Measurements from ENCODE around the gene FIP1L1.

The FIP1L1 gene

GRCh38 chr4:53371049-53371448 is 6.4 kb upstream of the FIP1L1 start:
- Histone ChIP-seq H3K4me3 (ENCODE audit: low read depth, low read length) (no peak overlapping the region), H2AFZ (no peak overlapping the region), H3K27me3 (ENCODE audit: control insufficient read depth, insufficient read depth, low read length) (no peaks in the 10 kb centered on the region), H3K4me1 (no peaks in the 10 kb centered on the region), H3K9ac (no peak overlapping the region), H3K79me2 (no peaks in the 10 kb centered on the region), H3K9me3 (ENCODE audit: control insufficient read depth, low read length) (no peaks in the 10 kb centered on the region), H3K27ac (no peak overlapping the region), H3K36me3 (ENCODE audit: control insufficient read depth, insufficient read depth, low read length) (no peaks in the 10 kb centered on the region), H3K4me2 (ENCODE audit: low read length) (no peak overlapping the region)
- no peak for TF ChIP-seq CTCF (IDR thresholded peaks at IDR 0.05)

DNA sequence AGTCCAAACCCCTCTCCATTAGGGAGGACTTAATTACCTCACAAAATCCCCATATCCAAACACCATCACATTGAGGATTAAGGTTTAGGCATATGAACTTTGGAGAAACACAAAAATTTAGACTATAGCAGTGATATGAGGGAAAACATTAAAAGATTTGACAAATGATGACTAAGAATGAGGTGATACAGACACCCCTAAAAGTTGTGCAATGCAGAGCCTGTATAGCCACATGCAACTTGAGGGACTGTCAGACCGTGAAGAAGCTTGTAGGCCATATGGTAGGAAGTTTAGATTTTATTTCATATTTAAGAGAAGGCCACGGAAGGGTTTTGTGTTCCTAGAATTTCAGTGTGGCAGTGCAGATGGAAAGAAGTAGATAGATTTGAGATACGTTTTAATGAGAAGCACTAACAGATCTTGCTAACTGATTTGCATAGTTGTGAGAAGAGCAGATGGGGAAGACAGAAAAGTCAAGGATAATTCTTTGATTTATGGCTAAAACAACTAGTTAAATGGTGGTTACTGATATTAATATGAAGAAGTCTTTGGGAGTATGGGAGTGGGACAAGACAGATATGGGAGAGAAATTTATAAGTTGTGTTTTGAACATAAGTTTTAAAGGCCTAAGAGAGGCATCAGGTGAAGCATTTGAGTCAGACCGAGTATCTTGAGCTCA is 5.5 kb upstream of the FIP1L1 start:
- Histone ChIP-seq H3K9ac (no peak overlapping the region), H3K4me3 (ENCODE audit: low read depth, low read length) (no peak overlapping the region), H3K27ac (no peak overlapping the region), H2AFZ (no peak overlapping the region), H3K27me3 (ENCODE audit: control insufficient read depth, insufficient read depth, low read length) (no peaks in the 10 kb centered on the region), H3K79me2 (no peaks in the 10 kb centered on the region), H3K36me3 (ENCODE audit: control insufficient read depth, insufficient read depth, low read length) (no peaks in the 10 kb centered on the region), H3K4me2 (ENCODE audit: low read length) (no peak overlapping the region), H3K9me3 (ENCODE audit: control insufficient read depth, low read length) (no peaks in the 10 kb centered on the region), H3K4me1 (peaks cover 1% of the 10 kb centered on the region)
- no peak for TF ChIP-seq CTCF (IDR thresholded peaks at IDR 0.05)

GRCh38 chr4:53374777-53375258 is 2.6 kb upstream of the FIP1L1 start:
- Histone ChIP-seq H2AFZ (no peak overlapping the region), H3K4me1 (peaks cover 2% of the 10 kb centered on the region), H3K9ac (no peak overlapping the region), H3K27me3 (ENCODE audit: control insufficient read depth, insufficient read depth, low read length) (no peaks in the 10 kb centered on the region), H3K79me2 (peaks cover 6% of the 10 kb centered on the region), H3K27ac (no peak overlapping the region), H3K4me3 (ENCODE audit: low read depth, low read length) (no peak overlapping the region), H3K9me3 (ENCODE audit: control insufficient read depth, low read length) (no peaks in the 10 kb centered on the region), H3K36me3 (ENCODE audit: control insufficient read depth, insufficient read depth, low read length) (no peaks in the 10 kb centered on the region), H3K4me2 (ENCODE audit: low read length) (no peak overlapping the region)
- TF ChIP-seq CTCF (IDR thresholded peaks at IDR 0.05): no peak

GRCh38 chr4:53376900-53377299 is 541 bp upstream of the FIP1L1 start:
- H3K4me1 ChIP-seq: peaks cover 2% of the 10 kb centered on the region
- peak overlapping the region; percentile 75 for H3K27ac ChIP-seq
- no peak overlapping the region for H3K9ac ChIP-seq
- peaks cover 6% of the 10 kb centered on the region for H3K79me2 ChIP-seq
- H3K36me3 ChIP-seq (ENCODE audit: control insufficient read depth, insufficient read depth, low read length): no peaks in the 10 kb centered on the region
- no peaks in the 10 kb centered on the region for H3K27me3 ChIP-seq (ENCODE audit: control insufficient read depth, insufficient read depth, low read length)
- H2AFZ ChIP-seq: peak overlapping the region; percentile 87
- H3K4me3 ChIP-seq (ENCODE audit: low read depth, low read length): peak overlapping the region; percentile 96
- H3K9me3 ChIP-seq (ENCODE audit: control insufficient read depth, low read length): no peaks in the 10 kb centered on the region
- H3K4me2 ChIP-seq (ENCODE audit: low read length): peak overlapping the region; percentile 70
- TF ChIP-seq CTCF (IDR thresholded peaks at IDR 0.05): no peak

- H3K4me3 ChIP-seq (ENCODE audit: low read depth, low read length): peak overlapping the region; percentile 96
- H3K27ac ChIP-seq: peak overlapping the region; percentile 75
- H3K4me1 ChIP-seq: peaks cover 2% of the 10 kb centered on the region
- H3K9me3 ChIP-seq (ENCODE audit: control insufficient read depth, low read length): no peaks in the 10 kb centered on the region
- peaks cover 8% of the 10 kb centered on the region for H3K79me2 ChIP-seq
- H2AFZ ChIP-seq: peak overlapping the region; percentile 87
- TF ChIP-seq CTCF (IDR thresholded peaks at IDR 0.05): no peak
- H3K36me3 ChIP-seq (ENCODE audit: control insufficient read depth, insufficient read depth, low read length): no peaks in the 10 kb centered on the region
- peak overlapping the region; percentile 70 for H3K4me2 ChIP-seq (ENCODE audit: low read length)
- H3K9ac ChIP-seq: peak overlapping the region; percentile 84
- H3K27me3 ChIP-seq (ENCODE audit: control insufficient read depth, insufficient read depth, low read length): no peaks in the 10 kb centered on the region
These were observed 686 bp downstream of the FIP1L1 start for GRCh38 chr4:53378171-53378482.
